Fibroblast of lung (primary cell): ENCODE results near the gene STX17. TPM values are rescaled to one million over a fixed set of nuclear protein-coding genes. Genes with fewer than 3 reads are reported as not detected.

Experiments used
- DNase-seq, 2 donors: peaks; one replicate each; pipeline versions ENCODE4 v3.0.0 to v3.0.0-alpha.2; 2010; ENCODE audit warnings: low read depth in 2 of 2
- H2AFZ ChIP-seq: 2 replicates; pipeline ENCODE4 v1.5.1; 2012; ENCODE audit warnings: low read length, control low read depth, inconsistent platforms
- H3K27ac ChIP-seq: 2 replicates; pipeline ENCODE4 v1.5.1; 2011; ENCODE audit warnings: low read length, control low read depth; ENCODE audit not compliant: insufficient read depth
- H3K27me3 ChIP-seq: 2 replicates; pipeline ENCODE4 v1.5.1; 2011; ENCODE audit warnings: mild to moderate bottlenecking, low read length; ENCODE audit not compliant: control insufficient read depth, insufficient read depth
- H3K36me3 ChIP-seq: 2 replicates; pipeline ENCODE4 v1.5.1; 2011; ENCODE audit warnings: low read length; ENCODE audit not compliant: control insufficient read depth, insufficient read depth
- H3K4me1 ChIP-seq: 2 replicates; pipeline ENCODE4 v1.5.1; 2011; ENCODE audit warnings: low read length; ENCODE audit not compliant: control insufficient read depth, insufficient read depth; ENCODE audit errors: extremely low read depth
- H3K4me2 ChIP-seq: 2 replicates; pipeline ENCODE4 v1.5.1; 2011; ENCODE audit warnings: low read length, control low read depth; ENCODE audit not compliant: insufficient read depth; ENCODE audit errors: extremely low read depth
- H3K4me3 ChIP-seq, 4 experiments: fragments of 200-600 bp in 1 of 4; sonication (generic) in 1 of 4; replicated peaks in 1 of 4; 2 replicates each; pipeline ENCODE4 v1.5.1; 2011 to 2016; ENCODE audit warnings: low read length in 4 of 4, low read depth in 3 of 4, mild to moderate bottlenecking in 3 of 4, control low read depth in 2 of 4, inconsistent platforms in 1 of 4, mixed read lengths in 1 of 4; ENCODE audit not compliant: insufficient read depth in 1 of 4; ENCODE audit errors: control extremely low read depth in 1 of 4
- H3K79me2 ChIP-seq: 2 replicates; pipeline ENCODE4 v1.5.1; 2012; ENCODE audit warnings: mild to moderate bottlenecking, low read length, inconsistent platforms; ENCODE audit not compliant: control insufficient read depth, insufficient read depth
- H3K9ac ChIP-seq: 2 replicates; pipeline ENCODE4 v1.5.1; 2011; ENCODE audit warnings: mild to moderate bottlenecking, low read length, control low read depth; ENCODE audit not compliant: insufficient read depth
- H3K9me3 ChIP-seq: 2 replicates; pipeline ENCODE4 v1.5.1; 2012; ENCODE audit warnings: low read depth, low read length; ENCODE audit not compliant: control insufficient read depth, insufficient read depth
- H4K20me1 ChIP-seq: 2 replicates; pipeline ENCODE4 v1.5.1; 2011; ENCODE audit warnings: low read length; ENCODE audit not compliant: control insufficient read depth, insufficient read depth; ENCODE audit errors: extremely low read depth
- EZH2 ChIP-seq: IDR thresholded peaks from 2 replicates; pipeline ENCODE4 v1.5.1; 2012; ENCODE audit warnings: low read length, control low read depth, mild to moderate bottlenecking; ENCODE audit errors: missing control alignments
- polyA plus RNA-seq, 2 donors: library from polyadenylated mRNA; depleted of rRNA in 1 of 2; stranded (reverse) in 1 of 2; unstranded in 1 of 2; fragments of >200 nt; gene quantifications; 2 replicates each; pipeline ENCODE4 v1.2.1, GENCODE V29; 2011 to 2012; ENCODE audit warnings: missing spikeins in 1 of 2
- total RNA-seq: library from RNA; depleted of rRNA; stranded (reverse); fragments of >200 nt; gene quantifications from 2 replicates; pipeline ENCODE4 v1.2.1, GENCODE V29; 2014
- TF ChIP-seq, protein P1 (sequence below), 2 donors: IDR thresholded peaks in 1 of 2; conservative IDR thresholded peaks in 1 of 2; 1 replicate in 1 of 2; 2 replicates in 1 of 2; pipeline ENCODE4 v1.5.1; 2011 to 2012; ENCODE audit warnings: low read length in 2 of 2, control low read depth in 1 of 2, inconsistent platforms in 1 of 2, low read depth in 1 of 2, mild to moderate bottlenecking in 1 of 2

Gene STX17
- total and polyA plus RNA-seq, 2 donors (not counting 1 experiment from before 2014, with no cell fraction given), result 18.8 to 27.9 TPM

DNA sequence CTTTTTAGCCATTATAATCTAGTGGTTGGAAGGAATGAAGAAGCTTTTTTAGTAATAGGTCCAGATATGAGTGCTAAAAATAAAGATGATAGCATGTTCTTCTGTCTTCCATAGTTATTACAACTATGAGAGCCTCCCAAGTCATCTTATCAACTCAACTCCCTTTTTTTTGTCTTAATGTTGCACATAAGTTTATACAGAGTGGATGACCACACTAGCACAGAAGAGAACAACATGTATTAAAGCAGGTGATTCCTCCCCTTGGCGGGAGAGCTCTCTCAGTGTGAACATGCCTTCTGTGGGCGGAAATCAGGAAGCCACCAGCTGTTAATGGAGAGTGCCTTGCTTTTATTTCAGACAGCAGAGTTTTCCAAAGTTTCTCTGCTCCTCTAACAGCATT lies 40.1 kb upstream of the STX17 start:
- H3K27me3 ChIP-seq, result no peaks in the 10 kb centered on the region
- H4K20me1 ChIP-seq, result no peaks in the 10 kb centered on the region
- no peak overlapping the region for H3K9ac ChIP-seq
- DNase-seq, result no peak
- no peaks in the 10 kb centered on the region for H3K36me3 ChIP-seq
- no peaks in the 10 kb centered on the region for H3K9me3 ChIP-seq
- no peak for TF ChIP-seq EZH2
- TF ChIP-seq, protein P1, sequence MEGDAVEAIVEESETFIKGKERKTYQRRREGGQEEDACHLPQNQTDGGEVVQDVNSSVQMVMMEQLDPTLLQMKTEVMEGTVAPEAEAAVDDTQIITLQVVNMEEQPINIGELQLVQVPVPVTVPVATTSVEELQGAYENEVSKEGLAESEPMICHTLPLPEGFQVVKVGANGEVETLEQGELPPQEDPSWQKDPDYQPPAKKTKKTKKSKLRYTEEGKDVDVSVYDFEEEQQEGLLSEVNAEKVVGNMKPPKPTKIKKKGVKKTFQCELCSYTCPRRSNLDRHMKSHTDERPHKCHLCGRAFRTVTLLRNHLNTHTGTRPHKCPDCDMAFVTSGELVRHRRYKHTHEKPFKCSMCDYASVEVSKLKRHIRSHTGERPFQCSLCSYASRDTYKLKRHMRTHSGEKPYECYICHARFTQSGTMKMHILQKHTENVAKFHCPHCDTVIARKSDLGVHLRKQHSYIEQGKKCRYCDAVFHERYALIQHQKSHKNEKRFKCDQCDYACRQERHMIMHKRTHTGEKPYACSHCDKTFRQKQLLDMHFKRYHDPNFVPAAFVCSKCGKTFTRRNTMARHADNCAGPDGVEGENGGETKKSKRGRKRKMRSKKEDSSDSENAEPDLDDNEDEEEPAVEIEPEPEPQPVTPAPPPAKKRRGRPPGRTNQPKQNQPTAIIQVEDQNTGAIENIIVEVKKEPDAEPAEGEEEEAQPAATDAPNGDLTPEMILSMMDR (conservative IDR thresholded peaks at IDR 0.05 in 1 of 2, IDR thresholded peaks at IDR 0.05 in 1 of 2; ENCODE audit: low read depth in 1 of 2, low read length in 2 of 2), result no peak
- no peak overlapping the region for H2AFZ ChIP-seq
- H3K27ac ChIP-seq, result no peak overlapping the region
- no peaks in the 10 kb centered on the region for H3K4me1 ChIP-seq
- H3K4me2 ChIP-seq, result no peak overlapping the region
- no peak overlapping the region for H3K4me3 ChIP-seq
- no peaks in the 10 kb centered on the region for H3K79me2 ChIP-seq

DNA sequence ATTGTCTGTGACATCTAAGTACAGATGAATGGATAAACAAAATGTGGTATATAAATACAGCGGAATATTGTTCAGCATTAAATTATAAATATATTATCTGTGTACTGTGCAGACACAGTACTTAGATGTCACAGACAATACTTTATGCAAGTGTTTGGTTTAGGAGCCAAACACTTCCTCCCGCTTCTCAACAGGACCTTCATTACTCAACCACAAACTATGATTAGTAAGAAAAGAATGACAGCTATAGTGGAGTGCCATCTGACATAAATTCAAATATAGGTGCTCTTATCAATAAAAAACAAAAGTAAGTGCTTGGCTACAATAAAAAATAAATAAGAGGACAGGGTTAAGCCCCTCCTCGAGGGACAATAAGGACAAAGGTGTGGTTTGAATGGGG lies 38.9 kb upstream of the STX17 start:
- DNase-seq, result peak in 1 of 2 donors; percentile 1

DNA sequence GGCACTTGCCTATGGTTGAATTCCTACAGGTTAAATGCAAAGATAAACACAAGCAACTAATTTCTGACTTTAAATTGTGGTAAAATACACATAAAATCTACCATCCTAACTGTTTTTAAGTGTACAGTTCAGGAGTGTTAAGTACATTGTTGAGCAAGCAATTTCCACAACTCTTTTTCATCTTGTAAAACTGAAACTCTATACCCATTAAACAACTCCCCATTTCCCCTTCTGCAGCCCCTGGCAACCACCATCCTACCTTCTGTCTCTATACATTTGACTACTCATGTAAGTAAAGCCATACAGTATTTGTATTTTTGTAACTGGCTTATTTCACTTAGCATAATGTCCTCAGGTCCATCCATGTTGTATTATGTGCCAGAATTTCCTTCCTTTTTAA lies 38.5 kb upstream of the STX17 start:
- H4K20me1 ChIP-seq, result no peaks in the 10 kb centered on the region
- H3K9ac ChIP-seq, result no peak overlapping the region
- no peak overlapping the region for H3K27ac ChIP-seq
- H3K9me3 ChIP-seq, result no peaks in the 10 kb centered on the region
- no peaks in the 10 kb centered on the region for H3K79me2 ChIP-seq
- H3K36me3 ChIP-seq, result no peaks in the 10 kb centered on the region
- no peak overlapping the region for H3K4me2 ChIP-seq
- TF ChIP-seq, protein P1 (conservative IDR thresholded peaks at IDR 0.05 in 1 of 2, IDR thresholded peaks at IDR 0.05 in 1 of 2; ENCODE audit: low read depth in 1 of 2, low read length in 2 of 2), result no peak
- no peak for TF ChIP-seq EZH2
- no peak for DNase-seq
- no peak overlapping the region for H2AFZ ChIP-seq
- no peaks in the 10 kb centered on the region for H3K27me3 ChIP-seq
- no peaks in the 10 kb centered on the region for H3K4me1 ChIP-seq
- H3K4me3 ChIP-seq, result no peak overlapping the region

More for the DNA sequence above, 38.9 kb upstream of the STX17 start:
- Histone ChIP-seq H3K9me3 (no peaks in the 10 kb centered on the region), H3K9ac (no peak overlapping the region), H3K4me2 (no peak overlapping the region), H3K36me3 (no peaks in the 10 kb centered on the region), H3K4me1 (no peaks in the 10 kb centered on the region), H3K27ac (no peak overlapping the region), H3K4me3 (no peak overlapping the region), H4K20me1 (no peaks in the 10 kb centered on the region), H2AFZ (no peak overlapping the region), H3K79me2 (no peaks in the 10 kb centered on the region), H3K27me3 (no peaks in the 10 kb centered on the region)
- TF ChIP-seq EZH2, result no peak
- TF ChIP-seq, protein P1 (conservative IDR thresholded peaks at IDR 0.05 in 1 of 2, IDR thresholded peaks at IDR 0.05 in 1 of 2; ENCODE audit: low read depth in 1 of 2, low read length in 2 of 2), result no peak
